Inflammatory macrophage treated with lipopolysaccharide for 1 hour (primary cell): ENCODE results near the gene CTNND2.
A peak's percentile ranks its signal among the peaks of the same experiment; 100 is the strongest.

Experiments used
- DNase-seq, 2 donors: peaks; one replicate each; pipeline ENCODE4 v3.0.0-alpha.2; 2020 to 2022

The CTNND2 gene

DNA sequence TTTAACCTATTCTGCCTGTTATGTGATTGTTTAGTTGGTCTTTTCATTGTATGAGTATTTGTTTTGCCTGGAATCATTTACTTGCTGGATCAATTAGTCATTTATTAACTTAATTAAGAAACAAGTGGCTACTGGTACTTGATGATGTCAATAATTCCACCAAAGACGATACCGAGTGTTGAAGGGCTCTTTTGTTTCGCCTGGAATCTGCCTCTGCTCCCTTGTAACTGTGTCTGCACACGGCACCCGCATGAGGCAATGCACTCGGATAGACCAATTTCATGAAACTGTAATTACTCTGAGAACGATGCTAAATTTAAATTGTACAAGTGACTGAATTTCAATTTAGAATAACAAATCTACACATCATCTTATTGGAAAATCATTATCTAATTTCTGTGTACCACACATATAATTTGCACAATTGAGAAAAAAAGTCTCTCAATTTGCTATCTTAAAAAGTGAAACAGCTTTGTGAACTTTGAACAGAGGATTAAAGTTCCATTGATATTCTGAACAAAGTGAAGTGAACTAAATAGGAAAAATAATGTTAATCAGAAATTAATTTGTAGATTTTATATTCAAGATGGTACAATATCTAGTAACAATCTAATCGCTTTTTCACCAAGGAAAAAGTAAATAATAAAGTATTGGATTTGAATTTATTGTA lies 143.2 kb downstream of the CTNND2 start:
- DNase-seq: no peak

GRCh38 chr5:11758321-11758720 lies 145.9 kb downstream of the CTNND2 start:
- no peak for DNase-seq

- no peak for DNase-seq
Measured at GRCh38 chr5:11757661-11758060, 146.6 kb downstream of the CTNND2 start.

- no peak for DNase-seq
Measured at GRCh38 chr5:11737010-11737409, 167.2 kb downstream of the CTNND2 start.

GRCh38 chr5:11734369-11734768 lies 169.9 kb downstream of the CTNND2 start:
- no peak for DNase-seq

GRCh38 chr5:11733840-11734192 lies 170.4 kb downstream of the CTNND2 start:
- no peak for DNase-seq

GRCh38 chr5:11733185-11733839 lies 170.9 kb downstream of the CTNND2 start:
- DNase-seq: no peak

DNA sequence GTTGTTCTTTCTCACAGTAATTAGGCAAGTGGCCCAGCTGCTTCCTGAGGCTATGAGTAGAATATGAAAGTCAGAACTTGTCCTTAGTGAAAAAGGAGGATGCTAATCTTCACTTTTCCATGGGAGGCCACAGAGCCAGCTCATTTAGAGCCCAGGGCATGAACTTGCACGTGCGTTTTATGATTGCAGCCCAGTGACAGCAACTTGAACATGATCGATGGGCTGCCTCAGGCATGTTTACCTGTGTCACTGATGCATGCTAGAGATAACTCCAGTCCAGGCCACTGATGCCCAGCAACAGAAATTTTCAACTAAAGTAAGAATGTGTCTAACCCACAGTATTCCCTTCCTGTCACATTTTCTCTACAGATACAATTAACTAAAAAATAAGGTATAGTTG lies 179.3 kb downstream of the CTNND2 start:
- DNase-seq: no peak

GRCh38 chr5:11719888-11720481 lies 184.3 kb downstream of the CTNND2 start:
- DNase-seq: peak; percentile 50 to 75

DNA sequence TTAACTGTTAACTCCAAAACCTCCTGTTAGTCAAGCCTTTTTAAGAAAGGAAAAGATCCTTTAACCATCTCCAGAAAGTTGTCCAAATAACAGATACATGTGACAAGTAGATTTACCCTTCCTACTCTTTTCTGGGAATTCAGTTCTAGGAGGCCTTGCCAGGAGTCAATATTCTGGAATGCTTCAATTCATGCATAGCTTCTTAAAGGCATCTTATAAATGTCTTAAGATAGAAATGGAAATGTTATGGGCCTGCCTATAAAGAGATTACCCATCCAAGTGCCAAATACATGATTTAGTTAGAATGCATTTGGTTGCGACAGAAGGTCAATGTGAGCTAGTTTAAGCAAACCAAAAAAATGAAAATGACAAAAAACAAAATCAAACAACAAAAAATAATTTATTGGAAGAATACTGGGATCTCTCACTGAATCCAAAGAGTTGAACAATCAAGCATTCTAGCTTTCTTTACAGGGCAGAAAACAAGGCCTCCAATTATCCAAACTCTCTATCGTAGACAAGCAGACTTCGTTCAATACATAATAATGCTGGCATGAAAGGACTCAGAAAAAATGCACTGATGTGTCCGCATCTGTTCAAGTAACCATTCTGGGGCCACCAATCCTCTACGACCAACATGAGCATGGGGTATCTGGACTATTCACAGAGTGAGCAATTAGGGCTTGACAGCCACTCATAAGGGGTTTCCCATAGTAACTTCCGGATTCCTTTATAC lies 188.6 kb downstream of the CTNND2 start:
- no peak for DNase-seq

DNA sequence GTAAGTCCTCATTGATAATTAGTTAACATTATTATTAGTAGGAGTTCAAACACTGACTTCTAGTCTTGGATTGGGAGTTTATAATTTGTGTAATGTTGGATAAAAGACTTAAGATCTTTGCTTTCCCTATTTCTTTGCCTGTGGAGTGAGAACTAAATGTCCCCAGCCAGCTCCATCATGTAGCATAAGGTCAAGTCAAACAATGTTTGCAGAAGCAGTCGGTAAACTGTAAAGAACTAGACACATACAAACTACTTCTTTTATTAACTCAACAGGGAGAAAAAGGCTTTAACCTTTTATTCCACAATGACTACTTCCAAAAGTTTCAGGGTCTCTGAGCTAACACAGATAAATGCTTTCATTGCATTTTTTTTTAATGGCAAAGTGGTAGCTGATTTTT lies 192.3 kb downstream of the CTNND2 start:
- no peak for DNase-seq

DNA sequence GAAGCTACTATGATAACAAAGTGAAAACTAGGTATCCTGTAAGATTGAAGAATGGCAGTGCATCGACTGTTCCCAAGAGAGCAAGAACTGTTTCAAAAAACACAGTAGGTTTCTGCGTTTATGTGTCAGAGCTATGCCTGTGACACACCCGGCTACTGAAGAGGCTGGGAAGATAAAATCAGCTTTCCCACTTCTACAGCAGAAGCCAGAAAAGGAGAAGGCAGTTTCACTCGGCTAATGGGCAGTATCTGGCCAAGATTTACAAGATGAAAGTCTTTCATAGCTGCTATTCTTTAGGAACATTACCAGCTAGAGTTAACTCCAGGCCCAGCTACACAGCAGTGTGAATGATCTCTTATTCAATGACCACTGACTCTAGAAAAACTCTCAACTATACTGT lies 195.2 kb downstream of the CTNND2 start:
- no peak for DNase-seq

DNA sequence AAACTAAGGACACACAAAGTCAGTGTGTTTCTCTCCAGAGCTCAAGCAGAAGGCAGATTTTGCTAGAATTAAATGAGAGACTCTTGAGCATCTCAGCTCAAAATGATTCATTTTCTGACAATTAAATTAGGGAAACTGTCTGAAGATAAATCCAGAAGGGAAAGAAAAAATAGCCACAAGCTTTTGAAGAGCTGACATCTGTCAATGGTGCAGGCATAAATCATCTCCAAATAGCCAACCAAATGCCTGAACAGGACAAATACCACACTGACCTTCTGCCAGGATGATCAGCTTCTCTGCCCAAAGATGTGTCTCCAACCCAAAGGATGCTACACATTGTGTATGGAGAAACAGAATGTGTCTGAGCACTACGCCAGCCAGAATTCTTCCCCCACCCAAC lies 199.3 kb downstream of the CTNND2 start:
- DNase-seq: no peak

DNA sequence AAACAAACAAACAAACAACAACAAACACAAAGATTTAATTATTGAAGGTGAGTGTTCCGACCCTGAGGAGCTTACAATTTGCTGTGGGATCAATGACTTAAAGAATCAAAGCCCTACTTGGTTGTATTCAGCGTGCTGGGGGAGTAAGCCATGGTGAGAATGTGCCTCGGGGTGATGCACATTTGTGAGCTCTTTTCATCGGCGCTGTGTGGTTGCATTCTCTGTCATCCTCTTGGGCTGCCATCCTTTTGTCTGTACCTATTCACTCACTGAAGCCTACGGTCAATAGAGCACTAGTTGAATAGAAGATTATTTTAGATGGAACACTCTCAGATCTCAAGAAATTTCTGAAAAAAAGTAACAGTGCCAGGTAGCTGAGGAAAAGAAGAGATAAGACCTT lies 203.9 kb downstream of the CTNND2 start:
- no peak for DNase-seq

GRCh38 chr5:11692636-11693035 lies 211.6 kb downstream of the CTNND2 start:
- DNase-seq: no peak

DNA sequence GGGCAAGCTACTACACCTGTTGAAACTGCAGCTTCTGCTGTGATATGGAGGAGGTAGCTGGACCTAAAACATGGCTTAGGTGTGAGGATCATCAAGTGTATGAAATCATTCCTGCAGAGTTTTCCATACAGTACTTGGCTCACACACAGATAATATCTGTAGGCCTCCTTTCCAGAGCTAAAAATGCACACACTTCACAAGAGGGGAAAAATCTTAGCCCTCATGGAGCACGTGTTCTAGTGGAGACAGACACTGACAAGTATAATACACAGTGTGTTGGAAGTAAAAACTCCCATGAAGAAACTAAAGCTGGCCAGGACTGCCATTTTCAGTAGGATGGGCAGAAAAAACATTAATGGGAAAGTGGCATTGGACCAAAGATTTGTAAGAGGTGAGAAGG lies 216.7 kb downstream of the CTNND2 start:
- no peak for DNase-seq

DNA sequence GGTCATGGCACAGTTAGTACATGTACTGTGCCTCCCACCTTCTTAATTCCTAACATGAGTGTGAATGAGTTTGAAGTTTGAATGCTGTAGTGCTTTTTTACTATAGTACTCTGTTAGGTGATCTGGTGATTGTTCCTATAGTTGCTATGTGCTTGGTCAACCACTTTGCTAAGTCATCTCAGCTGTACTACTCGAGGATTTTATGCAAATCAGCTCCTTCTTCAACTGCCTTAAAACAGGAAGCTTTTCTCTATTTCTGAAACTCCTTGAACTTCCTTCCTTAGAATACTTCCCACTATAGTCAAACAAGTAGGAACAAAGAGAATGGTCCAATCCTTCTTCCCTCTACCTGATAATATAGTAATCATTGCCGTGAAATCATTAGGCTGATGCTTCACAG lies 219.6 kb downstream of the CTNND2 start:
- peak; percentile 62 to 70 for DNase-seq

DNA sequence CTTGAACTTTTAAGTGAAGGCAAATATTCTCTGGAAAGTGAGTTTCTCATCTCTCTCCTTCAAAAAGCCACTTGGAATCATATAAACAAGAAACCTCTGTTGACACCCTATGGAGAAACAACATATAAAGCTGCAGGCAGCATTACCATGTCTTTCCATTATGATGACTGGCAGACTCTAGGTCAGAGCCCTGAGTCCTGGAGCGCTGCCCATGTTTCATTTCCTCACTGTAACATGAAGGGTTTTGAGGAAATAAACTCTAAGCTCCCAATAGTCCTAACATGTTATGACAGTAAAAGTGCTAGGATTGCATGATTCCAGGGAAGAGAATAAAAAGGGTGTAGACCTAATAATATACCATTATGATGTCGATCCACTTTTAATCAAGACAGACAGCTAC lies 220.6 kb downstream of the CTNND2 start:
- DNase-seq: peak; percentile 27 to 54

DNA sequence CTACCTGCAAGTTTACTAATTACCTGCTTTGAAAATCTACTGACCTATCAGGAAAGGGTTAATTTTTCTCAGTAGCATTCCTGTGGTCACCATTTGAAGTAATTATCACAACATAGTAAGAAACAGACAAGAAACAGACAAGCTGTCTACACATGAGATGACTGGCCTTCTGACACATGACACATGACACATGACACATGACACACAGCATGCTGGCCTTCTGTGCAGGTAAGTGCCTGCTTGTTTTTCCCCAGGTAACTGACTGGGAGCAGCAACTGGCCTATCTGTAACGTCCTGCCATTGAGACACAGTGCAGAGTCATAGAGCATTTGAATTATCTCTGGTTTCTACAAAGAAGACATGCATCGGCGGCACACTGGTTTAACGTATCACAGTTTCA lies 222.4 kb downstream of the CTNND2 start:
- DNase-seq: no peak

DNA sequence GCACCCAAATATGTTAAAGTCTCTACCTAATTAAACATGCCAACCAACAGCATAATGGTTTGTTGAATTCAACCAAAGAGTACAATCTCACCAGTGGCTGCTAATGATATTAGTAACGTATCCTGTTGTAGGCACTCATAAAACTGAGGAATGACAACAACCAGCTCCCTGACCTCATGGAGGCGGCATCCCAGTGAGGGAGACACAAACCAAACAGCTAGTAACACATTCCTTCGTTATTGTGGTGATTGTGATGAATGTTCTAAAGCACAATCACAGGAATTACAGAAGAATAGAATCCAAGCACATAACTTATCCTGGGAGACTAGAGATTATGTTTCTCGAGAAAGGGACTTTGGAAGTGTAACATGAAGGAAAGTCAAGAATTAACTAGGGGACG lies 224.6 kb downstream of the CTNND2 start:
- no peak for DNase-seq

DNA sequence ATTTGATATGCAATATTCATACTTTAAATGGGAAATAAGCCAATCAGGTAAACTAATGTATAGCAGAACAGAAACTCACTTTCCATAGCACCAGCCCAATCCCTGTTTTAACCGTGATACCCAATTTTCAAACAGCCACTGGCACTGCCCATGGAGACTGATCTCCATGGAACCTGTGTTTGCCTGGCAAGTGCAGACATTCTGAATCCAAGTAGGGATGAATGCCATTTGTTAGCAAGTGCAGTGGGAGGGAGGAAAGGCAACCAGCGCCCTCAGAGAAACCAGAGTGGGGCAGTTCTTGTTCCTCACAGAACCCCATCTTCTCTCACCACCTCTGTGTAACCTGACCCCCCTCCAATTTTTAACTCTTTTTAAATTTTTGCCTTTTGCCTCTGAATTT lies 229.1 kb downstream of the CTNND2 start:
- DNase-seq: no peak

DNA sequence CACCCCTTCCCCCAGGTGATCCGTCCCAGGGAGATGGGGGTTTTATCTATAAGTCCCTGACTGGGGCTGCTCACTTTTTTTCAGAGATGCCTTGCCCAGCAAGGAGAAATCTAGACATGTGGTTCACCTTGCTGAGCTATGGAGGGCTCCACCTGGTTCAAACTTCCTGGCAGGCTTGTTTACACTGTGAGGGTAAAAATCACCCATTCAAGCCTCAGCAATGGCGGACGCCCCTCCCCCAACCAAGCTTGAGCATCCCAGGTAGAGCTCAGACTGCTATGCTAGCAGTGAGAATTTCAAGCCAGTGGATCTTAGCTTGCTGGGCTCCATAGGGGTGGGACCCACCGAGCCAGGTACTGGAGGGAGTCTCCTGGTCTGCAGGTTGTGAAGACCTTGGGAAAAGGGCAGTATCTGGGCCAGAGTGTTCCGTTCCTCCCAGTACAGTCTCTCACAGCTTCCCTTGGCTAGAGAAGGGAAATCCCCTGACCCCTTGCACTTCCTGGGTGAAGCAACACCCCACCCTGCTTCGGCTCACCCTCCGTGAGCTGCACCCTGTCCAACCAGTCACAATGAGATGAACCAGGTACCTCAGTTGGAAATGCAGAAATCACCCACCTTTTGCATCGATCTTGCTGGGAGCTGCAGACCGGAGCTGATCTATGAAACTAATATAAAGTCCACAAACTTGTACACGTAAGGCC lies 231.7 kb downstream of the CTNND2 start:
- peak in 1 of 2 donors; percentile 32 for DNase-seq

DNA sequence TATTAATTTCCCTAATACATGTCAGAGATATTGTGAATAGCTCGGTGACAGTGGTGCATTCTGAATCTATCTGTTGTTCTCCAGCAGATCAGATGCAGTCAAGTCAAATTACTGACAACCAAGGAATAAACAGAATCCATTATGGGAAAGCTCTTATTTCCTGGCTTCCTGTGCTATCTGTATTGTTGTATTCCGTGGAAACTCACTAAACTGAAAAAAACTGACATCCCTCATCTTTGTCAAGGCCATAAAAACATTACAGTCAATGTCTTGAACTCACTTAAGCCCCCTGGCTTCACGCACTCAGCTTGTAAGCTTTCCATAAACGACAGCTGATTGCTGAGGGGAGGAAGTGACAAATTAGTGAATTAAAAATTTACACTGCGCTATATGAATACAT lies 245.9 kb downstream of the CTNND2 start:
- DNase-seq: no peak
